Spleen (tissue), 11 donors: Measurements from ENCODE around the gene OTOL1. TPM values are rescaled to one million over a fixed set of nuclear protein-coding genes. Genes with fewer than 3 reads are reported as not detected.
"Not testable (repeated sequence)": the region's sequence is repeated elsewhere in the genome, so short reads cannot be mapped to it uniquely, and the experiment has no call there.

Experiments used
- DNase-seq: peaks from one replicate; pipeline ENCODE4 v3.0.0-alpha.2; 2020
- H3K27ac ChIP-seq, 8 donors: fragments of 200-600 bp; sonication (generic) in 7 of 8; 1 replicate in 4 of 8; 2 replicates in 4 of 8; pipeline versions ENCODE4 v1.5.0 to v1.8.0; 2016 to 2021; ENCODE audit warnings: inconsistent platforms in 4 of 8, mild to moderate bottlenecking in 4 of 8, moderate library complexity in 1 of 8
- H3K27me3 ChIP-seq, 7 donors: fragments of 200-600 bp; sonication (generic) in 6 of 7; replicated peaks in 1 of 7; 1 replicate in 4 of 7; 2 replicates in 3 of 7; pipeline versions ENCODE4 v1.5.0 to v1.8.0; 2016 to 2021; ENCODE audit warnings: inconsistent platforms in 3 of 7, mild to moderate bottlenecking in 1 of 7
- H3K36me3 ChIP-seq, 6 donors: fragments of 200-600 bp; sonication (generic) in 5 of 6; 1 replicate in 4 of 6; 2 replicates in 2 of 6; pipeline versions ENCODE4 v1.5.0 to v1.8.0; 2016 to 2021; ENCODE audit warnings: inconsistent platforms in 2 of 6
- H3K4me1 ChIP-seq, 6 donors: fragments of 200-600 bp; sonication (generic) in 5 of 6; 1 replicate in 3 of 6; 2 replicates in 3 of 6; pipeline versions ENCODE4 v1.5.0 to v1.8.0; 2016 to 2021; ENCODE audit warnings: inconsistent platforms in 3 of 6
- H3K4me3 ChIP-seq, 8 donors: fragments of 200-600 bp; sonication (generic) in 7 of 8; 1 replicate in 4 of 8; 2 replicates in 4 of 8; pipeline versions ENCODE4 v1.5.0 to v1.8.0; 2016 to 2021; ENCODE audit warnings: inconsistent platforms in 4 of 8, mild to moderate bottlenecking in 4 of 8, moderate library complexity in 2 of 8
- H3K9me3 ChIP-seq, 8 donors: fragments of 200-600 bp; sonication (generic) in 7 of 8; 1 replicate in 4 of 8; 2 replicates in 4 of 8; pipeline versions ENCODE4 v1.5.0 to v1.8.0; 2016 to 2021; ENCODE audit warnings: inconsistent platforms in 4 of 8
- CTCF ChIP-seq, 11 experiments: fragments of 200-600 bp in 7 of 11; fragments of 450-650 bp in 4 of 11; sonication (generic) in 4 of 11; IDR thresholded peaks in 8 of 11; conservative IDR thresholded peaks in 3 of 11; 1 replicate in 7 of 11; 2 replicates in 4 of 11; pipeline versions ENCODE4 v1.4.0 to v1.8.0; 2016 to 2021; ENCODE audit warnings: antibody characterized with exemption in 11 of 11, inconsistent platforms in 4 of 11, mild to moderate bottlenecking in 1 of 11
- POLR2A ChIP-seq, 3 donors: fragments of 450-650 bp; IDR thresholded peaks; one replicate each; pipeline ENCODE4 v1.5.1; 2017; ENCODE audit warnings: antibody characterized with exemption in 3 of 3, mild to moderate bottlenecking in 1 of 3
- POLR2AphosphoS5 ChIP-seq, 3 donors: sonication (generic); formaldehyde crosslinking; IDR thresholded peaks; one replicate each; pipeline ENCODE4 v1.5.1; 2017; ENCODE audit warnings: antibody characterized with exemption in 3 of 3
- WGBS, 5 donors: extraction: QIAGEN DNeasy Blood & Tissue Kit in 3 of 5; methylation state at CpG; one replicate each; pipeline versions ENCODE4 v1.1.5 to v1.1.7; 2013 to 2018; 5-methylcytosine and 5-hydroxymethylcytosine counted together
- intact Hi-C: fragments of 100-400 bp; cut with DNase I; formaldehyde crosslinking; loops from one replicate; pipeline ENCODE4 v1.15.0; 2023; ENCODE audit warnings: low total_unique reads
- polyA plus RNA-seq, 3 donors: library from polyadenylated mRNA; stranded (reverse); fragments of 200-250 nt; gene quantifications; one replicate each; pipeline ENCODE4 v1.2.1, GENCODE V29; 2013
- total RNA-seq, 7 donors: library from RNA; depleted of rRNA in 3 of 7; stranded (reverse); fragments of >200 nt in 3 of 7; fragmentation: NEBNext Ultra II Directional in 4 of 7; extraction: Animal tissue kit (Norgen Biotek cat#: 25700) in 4 of 7; gene quantifications; one replicate each; pipeline versions ENCODE4 v1.1.0 to v1.2.1, GENCODE V29; 2016 to 2021
- donor health status: healthy with polysubstance abuse.
- donor health status: DM: no; HTN: no; CAD: no; lungs with moderate emphysema.
- donor health status: DM: no; HTN: no; CAD: no.
- donor health status: Bipolar disorder and iron deficiency.
- donor health status: healthy.
- donor health status: DM: no; HTN: no; CAD: no.
- donor health status: DM: yes; HTN: yes; CAD: no.

Gene OTOL1
- total and polyA plus RNA-seq, 10 donors = not detected

- Histone ChIP-seq H3K9me3 (no peaks in the 10 kb centered on the region), H3K27ac (no peak overlapping the region), H3K4me1 (no peaks in the 10 kb centered on the region), H3K27me3 (no peaks in the 10 kb centered on the region), H3K4me3 (no peak overlapping the region), H3K36me3 (no peaks in the 10 kb centered on the region)
- no peak for DNase-seq
- intact Hi-C loops = no loop called here
- no peak for TF ChIP-seq POLR2A (IDR thresholded peaks at IDR 0.05)
- TF ChIP-seq POLR2AphosphoS5 (IDR thresholded peaks at IDR 0.05) = no peak
- TF ChIP-seq CTCF (IDR thresholded peaks at IDR 0.05 in 8 of 11, conservative IDR thresholded peaks at IDR 0.05 in 3 of 11) = no peak
Observed at GRCh38 chr3:161475206-161475605, 21.4 kb upstream of the OTOL1 start.

GRCh38 chr3:161475905-161476304 is 20.7 kb upstream of the OTOL1 start:
- no peak for TF ChIP-seq POLR2A (IDR thresholded peaks at IDR 0.05)
- no peak for TF ChIP-seq POLR2AphosphoS5 (IDR thresholded peaks at IDR 0.05)
- TF ChIP-seq CTCF (IDR thresholded peaks at IDR 0.05 in 8 of 11, conservative IDR thresholded peaks at IDR 0.05 in 3 of 11) = no peak
- DNase-seq = no peak
- Histone ChIP-seq H3K27ac (no peak overlapping the region), H3K4me1 (no peaks in the 10 kb centered on the region), H3K9me3 (no peaks in the 10 kb centered on the region), H3K36me3 (no peaks in the 10 kb centered on the region), H3K4me3 (no peak overlapping the region), H3K27me3 (no peaks in the 10 kb centered on the region)
- intact Hi-C loops = no loop called here

GRCh38 chr3:161484226-161484625 is 12.4 kb upstream of the OTOL1 start:
- no peak overlapping the region for H3K27ac ChIP-seq
- no peaks in the 10 kb centered on the region for H3K4me1 ChIP-seq
- H3K36me3 ChIP-seq = no peaks in the 10 kb centered on the region
- no peak for DNase-seq
- TF ChIP-seq POLR2A (IDR thresholded peaks at IDR 0.05) = no peak
- TF ChIP-seq CTCF (IDR thresholded peaks at IDR 0.05 in 8 of 11, conservative IDR thresholded peaks at IDR 0.05 in 3 of 11) = no peak
- H3K9me3 ChIP-seq = no peaks in the 10 kb centered on the region
- no peak overlapping the region for H3K4me3 ChIP-seq
- intact Hi-C loops = no loop called here
- 95 to 100% (median 96%) methylated on average over 1 of the region's 1 CpG for WGBS, 5 donors
- H3K27me3 ChIP-seq = peaks cover 0 to 12% (median 0%) of the 10 kb centered on the region in 7 donors

- intact Hi-C loops, H3K4me3 ChIP-seq, H3K36me3 ChIP-seq, H3K9me3 ChIP-seq, H3K4me1 ChIP-seq, DNase-seq, H3K27ac ChIP-seq: not testable (repeated sequence)
- H3K27me3 ChIP-seq = peaks cover 0 to 12% (median 0%) of the 10 kb centered on the region in 7 donors
- 26 to 43% (median 32%) methylated on average over 1 of the region's 1 CpG for WGBS, 5 donors
Observed at GRCh38 chr3:161488284-161488683, 8.3 kb upstream of the OTOL1 start.

- Histone ChIP-seq H3K4me1 (no peaks in the 10 kb centered on the region), H3K4me3 (no peak overlapping the region), H3K36me3 (no peaks in the 10 kb centered on the region), H3K9me3 (peaks cover 0 to under 1% (median 0%) of the 10 kb centered on the region in 8 donors), H3K27me3 (peaks cover 0 to 12% (median 0%) of the 10 kb centered on the region in 7 donors), H3K27ac (no peak overlapping the region)
- intact Hi-C loops = no loop called here
- TF ChIP-seq CTCF (IDR thresholded peaks at IDR 0.05 in 8 of 11, conservative IDR thresholded peaks at IDR 0.05 in 3 of 11) = no peak
- no peak for TF ChIP-seq POLR2AphosphoS5 (IDR thresholded peaks at IDR 0.05)
- TF ChIP-seq POLR2A (IDR thresholded peaks at IDR 0.05) = no peak
- DNase-seq = no peak
Observed at GRCh38 chr3:161489395-161489794, 7.2 kb upstream of the OTOL1 start.

GRCh38 chr3:161490845-161491244 is 5.8 kb upstream of the OTOL1 start:
- H3K36me3 ChIP-seq, intact Hi-C loops, H3K27me3 ChIP-seq, H3K27ac ChIP-seq, H3K4me1 ChIP-seq, H3K4me3 ChIP-seq, DNase-seq: not testable (repeated sequence)
- 68 to 83% (median 76%) methylated on average over 1 of the region's 1 CpG for WGBS, 5 donors
- peaks cover 0 to 14% (median 6%) of the 10 kb centered on the region in 8 donors for H3K9me3 ChIP-seq
